Left ventricle myocardium inferior (tissue), 1 donor: Measurements from ENCODE around the gene STK33. TPM values are rescaled to one million over a fixed set of nuclear protein-coding genes. Genes with fewer than 3 reads are reported as not detected.

Experiments
- DNase-seq: peaks from one replicate; pipeline ENCODE4 v3.0.0-alpha.2; 2020
- H3K27ac ChIP-seq: fragments of 200-600 bp; replicated peaks from 2 replicates; pipeline ENCODE4 v1.8.0; 2021
- H3K27me3 ChIP-seq: fragments of 200-600 bp; 2 replicates; pipeline ENCODE4 v1.8.0; 2021; ENCODE audit warnings: low read depth
- H3K36me3 ChIP-seq: fragments of 200-600 bp; 2 replicates; pipeline ENCODE4 v1.8.0; 2021
- H3K4me1 ChIP-seq: fragments of 200-600 bp; 2 replicates; pipeline ENCODE4 v1.8.0; 2021
- H3K4me3 ChIP-seq: fragments of 200-600 bp; 2 replicates; pipeline ENCODE4 v1.8.0; 2021; ENCODE audit warnings: mild to moderate bottlenecking, moderate library complexity
- H3K9me3 ChIP-seq: fragments of 200-600 bp; replicated peaks from 2 replicates; pipeline ENCODE4 v1.8.0; 2021
- intact Hi-C: fragments of 100-400 bp; cut with micrococcal nuclease; formaldehyde crosslinking; loops from one replicate; pipeline ENCODE4 v1.11.0; 2022
- total RNA-seq: library from RNA; stranded (reverse); fragmentation: NEBNext Ultra II Directional; extraction: Animal tissue kit (Norgen Biotek cat#: 25700); gene quantifications from one replicate; pipeline ENCODE4 v1.2.1, GENCODE V29; 2021
- TF ChIP-seq, protein P1 (sequence below): fragments of 200-600 bp; IDR thresholded peaks from 2 replicates; pipeline ENCODE4 v1.8.0; 2021; ENCODE audit warnings: antibody characterized with exemption, mild to moderate bottlenecking, borderline replicate concordance
- donor health status: DM: no; HTN: yes; CAD: no; lungs with severe emphysema.

STK33 gene
- total RNA-seq, 1 donor from 2014 or later = 25.8 TPM

DNA sequence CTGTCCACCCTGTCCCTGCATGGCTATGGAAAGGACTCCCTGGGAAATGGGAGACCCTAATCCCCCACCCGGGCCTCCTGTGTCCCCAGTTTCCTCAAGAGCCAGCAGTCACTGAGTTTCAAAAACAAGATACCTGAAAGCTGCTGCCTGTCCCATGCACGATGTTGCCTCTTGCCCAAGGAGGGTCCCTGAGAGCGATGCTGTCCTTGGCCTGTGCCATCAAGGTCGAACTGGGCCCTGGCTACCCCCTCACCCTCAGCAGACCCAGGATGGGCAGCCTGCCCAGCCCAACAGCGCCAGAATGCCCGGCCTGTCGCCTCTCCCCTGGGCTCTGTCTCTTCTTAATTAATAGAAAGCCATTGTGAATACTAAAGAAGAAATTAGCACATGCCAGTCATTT, 225.8 kb downstream of the STK33 start:
- Histone ChIP-seq H3K4me3 (no peak overlapping the region), H3K27me3 (no peaks in the 10 kb centered on the region), H3K36me3 (no peaks in the 10 kb centered on the region), H3K27ac (no peak overlapping the region), H3K4me1 (no peaks in the 10 kb centered on the region), H3K9me3 (no peaks in the 10 kb centered on the region)
- intact Hi-C loops = no loop called here
- DNase-seq = no peak
- TF ChIP-seq, protein P1, sequence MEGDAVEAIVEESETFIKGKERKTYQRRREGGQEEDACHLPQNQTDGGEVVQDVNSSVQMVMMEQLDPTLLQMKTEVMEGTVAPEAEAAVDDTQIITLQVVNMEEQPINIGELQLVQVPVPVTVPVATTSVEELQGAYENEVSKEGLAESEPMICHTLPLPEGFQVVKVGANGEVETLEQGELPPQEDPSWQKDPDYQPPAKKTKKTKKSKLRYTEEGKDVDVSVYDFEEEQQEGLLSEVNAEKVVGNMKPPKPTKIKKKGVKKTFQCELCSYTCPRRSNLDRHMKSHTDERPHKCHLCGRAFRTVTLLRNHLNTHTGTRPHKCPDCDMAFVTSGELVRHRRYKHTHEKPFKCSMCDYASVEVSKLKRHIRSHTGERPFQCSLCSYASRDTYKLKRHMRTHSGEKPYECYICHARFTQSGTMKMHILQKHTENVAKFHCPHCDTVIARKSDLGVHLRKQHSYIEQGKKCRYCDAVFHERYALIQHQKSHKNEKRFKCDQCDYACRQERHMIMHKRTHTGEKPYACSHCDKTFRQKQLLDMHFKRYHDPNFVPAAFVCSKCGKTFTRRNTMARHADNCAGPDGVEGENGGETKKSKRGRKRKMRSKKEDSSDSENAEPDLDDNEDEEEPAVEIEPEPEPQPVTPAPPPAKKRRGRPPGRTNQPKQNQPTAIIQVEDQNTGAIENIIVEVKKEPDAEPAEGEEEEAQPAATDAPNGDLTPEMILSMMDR = no peak

DNA sequence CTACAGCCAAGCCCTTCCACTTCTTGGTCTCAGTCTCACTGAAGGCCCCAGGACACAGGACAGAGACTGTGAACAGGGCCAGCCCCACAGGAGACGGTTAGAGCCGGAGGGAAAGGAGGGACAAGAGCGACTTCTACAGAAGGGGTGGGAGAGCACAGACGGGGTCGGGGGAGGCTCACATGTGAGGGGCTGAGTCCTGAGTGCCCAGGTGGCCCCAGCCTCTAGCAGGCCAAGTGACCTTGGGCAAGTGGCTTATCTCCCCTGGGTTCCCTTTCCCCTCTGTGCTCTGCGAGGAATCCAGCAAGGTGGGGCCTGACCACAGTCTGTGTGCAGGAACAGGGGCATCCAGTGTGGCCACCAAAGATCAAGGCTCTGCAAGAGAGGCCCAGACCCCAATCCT, 227.7 kb downstream of the STK33 start:
- Histone ChIP-seq H3K27ac (no peak overlapping the region), H3K36me3 (no peaks in the 10 kb centered on the region), H3K27me3 (no peaks in the 10 kb centered on the region), H3K4me1 (no peaks in the 10 kb centered on the region), H3K9me3 (no peaks in the 10 kb centered on the region), H3K4me3 (no peak overlapping the region)
- DNase-seq = no peak
- TF ChIP-seq, protein P1 = no peak
- intact Hi-C loops = no loop called here

DNA sequence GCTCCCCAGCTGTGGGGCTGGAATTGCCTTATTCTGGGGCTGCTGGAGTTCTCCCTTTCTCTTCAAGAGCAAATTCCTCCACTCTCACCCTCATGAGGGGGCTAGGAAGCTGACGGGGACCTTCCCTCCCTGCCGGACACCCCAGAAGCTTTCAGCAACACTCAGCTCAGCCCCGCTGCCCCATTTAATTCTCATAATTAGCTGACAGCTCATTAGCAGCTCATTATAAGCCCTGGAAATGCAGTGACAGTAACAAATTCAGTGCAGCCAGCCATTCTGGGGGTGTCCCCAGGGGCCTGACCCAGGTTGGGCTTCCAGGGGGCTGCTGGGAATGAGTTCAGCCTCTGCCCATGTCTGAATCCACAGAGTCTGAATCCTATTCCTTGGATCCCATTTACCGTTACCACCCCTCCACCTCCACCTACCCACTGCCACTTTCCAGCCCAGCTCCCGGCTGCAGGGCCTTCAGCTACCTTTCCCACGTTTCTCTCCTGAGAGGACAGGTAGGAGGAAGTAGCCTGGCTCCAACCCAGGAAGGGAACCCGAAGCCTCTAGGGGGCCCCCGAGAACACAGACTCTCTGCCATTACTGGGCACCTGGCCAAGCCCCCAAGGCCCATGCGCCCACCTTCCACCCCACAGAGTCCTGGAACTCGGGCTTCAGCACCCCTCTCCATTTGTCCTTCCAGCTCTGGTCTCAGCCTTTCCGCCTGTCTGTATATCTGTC, 228.6 kb downstream of the STK33 start:
- intact Hi-C loops = no loop called here

GRCh38 chr11:8363921-8364320, 230.1 kb downstream of the STK33 start:
- intact Hi-C loops = no loop called here
- Histone ChIP-seq H3K27ac (no peak overlapping the region), H3K36me3 (no peaks in the 10 kb centered on the region), H3K9me3 (no peaks in the 10 kb centered on the region), H3K4me1 (no peaks in the 10 kb centered on the region), H3K27me3 (no peaks in the 10 kb centered on the region), H3K4me3 (no peak overlapping the region)
- TF ChIP-seq, protein P1 = no peak
- DNase-seq = no peak

More for the DNA sequence above, 228.6 kb downstream of the STK33 start:
- TF ChIP-seq, protein P1 = no peak
- H3K4me3 ChIP-seq = no peak overlapping the region
- DNase-seq = no peak
- H3K36me3 ChIP-seq = no peaks in the 10 kb centered on the region
- H3K9me3 ChIP-seq = no peaks in the 10 kb centered on the region
- no peak overlapping the region for H3K27ac ChIP-seq
- no peaks in the 10 kb centered on the region for H3K4me1 ChIP-seq
- no peaks in the 10 kb centered on the region for H3K27me3 ChIP-seq

- H3K4me3 ChIP-seq = no peak overlapping the region
- H3K4me1 ChIP-seq = no peaks in the 10 kb centered on the region
- intact Hi-C loops = no loop called here
- H3K27me3 ChIP-seq = no peaks in the 10 kb centered on the region
- no peaks in the 10 kb centered on the region for H3K9me3 ChIP-seq
- TF ChIP-seq, protein P1 = no peak
- no peak overlapping the region for H3K27ac ChIP-seq
- H3K36me3 ChIP-seq = no peaks in the 10 kb centered on the region
- DNase-seq = no peak
Observed at GRCh38 chr11:8362899-8363298, 231.1 kb downstream of the STK33 start.
